Activated T-helper 1 cell treated with anti-CD3 and anti-CD28 coated beads, Interleukin-12 subunit alpha, Interleukin-12 subunit beta, Interleukin-2, Interleukin-4 antibody, amounts not matched to agents 30 ng/mL and 10 ng/mL and 1 ng/mL, durations not matched to agents 14 hours and 24 hours and 36 hours (primary cell): ENCODE measurements around the gene PRELID2. TPM values are rescaled to one million over a fixed set of nuclear protein-coding genes. Genes with fewer than 3 reads are reported as not detected.
"Not testable (repeated sequence)": the region's sequence is repeated elsewhere in the genome, so short reads cannot be mapped to it uniquely, and the experiment has no call there.

ENCODE experiments used
- DNase-seq: peaks from one replicate; pipeline ENCODE4 v3.0.0; 2021; ENCODE audit warnings: low spot score
- H3K27ac Mint-ChIP-seq: one replicate; pipeline ENCODE4 v1.8.0; 2021; ENCODE audit warnings: mild to moderate bottlenecking, mixed read lengths
- H3K27me3 Mint-ChIP-seq: one replicate; pipeline ENCODE4 v1.8.0; 2022; ENCODE audit warnings: mild to moderate bottlenecking, moderate library complexity, mixed read lengths; ENCODE audit not compliant: insufficient read depth
- H3K36me3 Mint-ChIP-seq: one replicate; pipeline ENCODE4 v1.8.0; 2021; ENCODE audit warnings: low read depth, mixed read lengths
- H3K4me1 Mint-ChIP-seq: one replicate; pipeline ENCODE4 v1.8.0; 2021; ENCODE audit warnings: low read depth, mixed read lengths
- H3K4me3 Mint-ChIP-seq: one replicate; pipeline ENCODE4 v1.8.0; 2021; ENCODE audit warnings: mild to moderate bottlenecking, moderate library complexity, mixed read lengths
- H3K9me3 Mint-ChIP-seq: one replicate; pipeline ENCODE4 v1.8.0; 2021; ENCODE audit warnings: mixed read lengths
- intact Hi-C: fragments of 100-400 bp; cut with micrococcal nuclease; formaldehyde crosslinking; loops from one replicate; pipeline ENCODE4 v1.15.1; 2024
- total RNA-seq: library from RNA; stranded (reverse); gene quantifications from 2 replicates; pipeline ENCODE4 v1.2.3, GENCODE V29; 2022

PRELID2 gene
- total RNA-seq, 1 donor from 2014 or later = 2.1 TPM

DNA sequence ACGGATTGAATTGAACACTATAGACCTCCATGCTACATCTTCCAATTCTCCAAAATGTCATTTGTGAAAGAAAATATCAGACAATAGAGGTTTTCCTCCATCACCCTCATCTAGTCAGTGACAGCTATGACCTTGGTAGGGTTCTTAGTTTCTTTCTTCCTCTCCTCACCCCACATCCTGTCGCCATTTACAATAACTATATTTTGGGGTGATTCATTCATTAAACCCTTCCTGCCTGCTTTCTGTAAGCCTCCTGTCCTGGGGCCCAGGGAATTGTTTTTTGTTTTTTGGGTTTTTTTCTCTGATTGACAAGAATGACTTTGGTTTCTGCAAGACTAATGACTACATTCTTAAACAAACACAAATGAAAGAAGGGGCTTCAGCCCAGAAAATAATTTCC is 82.6 kb downstream of the PRELID2 start:
- no peaks in the 10 kb centered on the region for H3K27me3 Mint-ChIP-seq
- intact Hi-C loops = no loop called here
- H3K9me3 Mint-ChIP-seq = peaks cover 4% of the 10 kb centered on the region
- H3K4me3 Mint-ChIP-seq = no peak overlapping the region
- H3K36me3 Mint-ChIP-seq = no peaks in the 10 kb centered on the region
- no peak for DNase-seq
- no peaks in the 10 kb centered on the region for H3K4me1 Mint-ChIP-seq
- no peak overlapping the region for H3K27ac Mint-ChIP-seq

GRCh38 chr5:145750199-145750598 is 84.9 kb downstream of the PRELID2 start:
- no peaks in the 10 kb centered on the region for H3K36me3 Mint-ChIP-seq
- no peaks in the 10 kb centered on the region for H3K4me1 Mint-ChIP-seq
- no peak overlapping the region for H3K4me3 Mint-ChIP-seq
- no peak for DNase-seq
- no peak overlapping the region for H3K27ac Mint-ChIP-seq
- H3K9me3 Mint-ChIP-seq = peaks cover 4% of the 10 kb centered on the region
- H3K27me3 Mint-ChIP-seq = no peaks in the 10 kb centered on the region
- intact Hi-C loops = no loop called here

DNA sequence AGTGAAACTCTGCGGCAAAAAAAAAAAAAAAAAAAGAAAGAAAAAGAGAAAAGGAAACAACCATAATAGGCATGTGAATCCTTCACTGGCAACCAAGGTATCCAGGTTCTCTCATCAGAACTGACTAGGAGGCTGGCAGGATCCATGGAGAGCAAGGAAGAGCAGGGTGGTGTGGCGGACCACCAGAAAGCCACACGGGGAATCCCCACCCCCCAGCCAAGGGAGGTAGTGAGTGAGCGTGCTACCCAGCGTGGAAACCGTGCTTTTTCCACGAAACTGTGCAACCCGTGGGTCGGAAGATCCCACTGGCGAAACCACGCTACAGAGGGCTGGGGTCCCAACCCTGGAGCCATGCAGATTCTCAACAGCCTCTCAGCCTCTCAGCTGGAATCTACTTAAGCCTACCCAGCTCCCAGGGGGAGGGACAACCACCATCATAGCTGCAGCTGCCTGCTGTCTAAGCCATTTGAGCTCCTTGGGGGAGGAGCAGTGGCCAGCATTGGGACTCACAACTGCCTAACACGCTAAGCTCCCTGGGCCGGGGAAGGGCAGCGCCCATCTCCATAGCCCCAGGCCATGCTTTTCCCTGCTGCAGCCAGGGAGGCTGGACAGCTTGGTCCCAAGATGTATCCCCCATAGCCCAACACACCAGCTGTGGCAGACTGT is 91.6 kb downstream of the PRELID2 start:
- Mint-ChIP-seq H3K27me3 (no peaks in the 10 kb centered on the region), H3K4me3 (no peak overlapping the region), H3K27ac (no peak overlapping the region), H3K9me3 (no peaks in the 10 kb centered on the region), H3K4me1 (no peaks in the 10 kb centered on the region), H3K36me3 (no peaks in the 10 kb centered on the region)
- DNase-seq = no peak
- intact Hi-C loops = loop anchor here (5.0 kb wide), 1 partner anchor 204 kb away; no protein-coding TSS in a partner anchor

GRCh38 chr5:145739843-145740242 is 95.3 kb downstream of the PRELID2 start:
- no peaks in the 10 kb centered on the region for H3K4me1 Mint-ChIP-seq
- DNase-seq = no peak
- H3K27ac Mint-ChIP-seq = no peak overlapping the region
- intact Hi-C loops = loop anchor here (5.0 kb wide), 2 partner anchors 207 to 1548 kb away; no protein-coding TSS in a partner anchor
- H3K9me3 Mint-ChIP-seq = no peaks in the 10 kb centered on the region
- H3K36me3 Mint-ChIP-seq = no peaks in the 10 kb centered on the region
- H3K27me3 Mint-ChIP-seq = no peaks in the 10 kb centered on the region
- no peak overlapping the region for H3K4me3 Mint-ChIP-seq

DNA sequence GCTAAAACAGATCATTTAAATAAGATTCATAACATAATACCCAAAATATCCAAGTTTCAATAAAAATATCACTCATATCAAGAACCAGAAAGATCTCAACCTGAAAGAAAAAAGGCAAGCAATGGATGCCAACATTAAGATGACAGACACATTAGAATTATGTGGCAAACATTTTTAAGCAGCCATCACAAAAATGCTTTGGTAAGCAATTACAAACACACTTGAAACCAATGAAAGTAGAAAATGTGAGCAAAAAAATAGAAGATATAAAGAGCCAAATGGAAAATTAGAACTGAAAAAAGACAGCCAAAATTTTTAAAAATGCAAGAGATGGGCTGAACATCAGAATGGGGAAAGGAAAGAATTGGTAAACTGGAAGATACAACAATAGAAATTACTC is 96.9 kb downstream of the PRELID2 start:
- Mint-ChIP-seq H3K27ac (no peak overlapping the region), H3K9me3 (no peaks in the 10 kb centered on the region), H3K4me1 (no peaks in the 10 kb centered on the region), H3K4me3 (no peak overlapping the region), H3K27me3 (no peaks in the 10 kb centered on the region), H3K36me3 (no peaks in the 10 kb centered on the region)
- no peak for DNase-seq
- intact Hi-C loops = loop anchor here (5.0 kb wide), 1 partner anchor 1546 kb away; no protein-coding TSS in a partner anchor

GRCh38 chr5:145737578-145737977 is 97.6 kb downstream of the PRELID2 start:
- Mint-ChIP-seq H3K27ac (no peak overlapping the region), H3K4me1 (no peaks in the 10 kb centered on the region), H3K36me3 (no peaks in the 10 kb centered on the region), H3K27me3 (no peaks in the 10 kb centered on the region), H3K4me3 (no peak overlapping the region), H3K9me3 (no peaks in the 10 kb centered on the region)
- intact Hi-C loops = loop anchor here (5.0 kb wide), 1 partner anchor 1545 kb away; no protein-coding TSS in a partner anchor
- no peak for DNase-seq

- intact Hi-C loops, H3K36me3 Mint-ChIP-seq, H3K27ac Mint-ChIP-seq, H3K27me3 Mint-ChIP-seq, H3K4me1 Mint-ChIP-seq, DNase-seq, H3K4me3 Mint-ChIP-seq: not testable (repeated sequence)
- H3K9me3 Mint-ChIP-seq = peaks cover 17% of the 10 kb centered on the region
Observed at GRCh38 chr5:145729956-145730355, 105.2 kb downstream of the PRELID2 start.

DNA sequence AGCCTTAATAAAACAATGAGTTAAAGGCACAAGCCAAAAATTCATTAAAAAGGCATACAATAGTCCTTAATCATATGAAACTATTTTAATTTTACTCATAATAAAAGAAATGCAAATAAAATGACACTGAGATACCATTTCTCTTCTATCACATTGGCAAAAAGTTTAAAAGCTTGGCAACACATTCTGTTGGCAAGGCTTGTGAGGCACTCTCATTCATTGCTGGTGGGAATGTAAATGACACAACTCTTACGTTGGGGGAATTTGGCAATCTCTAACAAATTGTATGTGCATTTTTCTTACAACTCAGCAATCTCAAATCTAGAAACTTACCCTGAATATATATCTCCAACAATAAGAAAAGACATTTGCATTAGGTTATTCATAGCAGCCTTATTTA is 111.6 kb downstream of the PRELID2 start:
- Mint-ChIP-seq H3K27me3 (peaks cover 2% of the 10 kb centered on the region), H3K4me3 (no peak overlapping the region), H3K9me3 (peaks cover 8% of the 10 kb centered on the region), H3K4me1 (no peaks in the 10 kb centered on the region), H3K27ac (no peak overlapping the region), H3K36me3 (no peaks in the 10 kb centered on the region)
- no peak for DNase-seq
- intact Hi-C loops = no loop called here

DNA sequence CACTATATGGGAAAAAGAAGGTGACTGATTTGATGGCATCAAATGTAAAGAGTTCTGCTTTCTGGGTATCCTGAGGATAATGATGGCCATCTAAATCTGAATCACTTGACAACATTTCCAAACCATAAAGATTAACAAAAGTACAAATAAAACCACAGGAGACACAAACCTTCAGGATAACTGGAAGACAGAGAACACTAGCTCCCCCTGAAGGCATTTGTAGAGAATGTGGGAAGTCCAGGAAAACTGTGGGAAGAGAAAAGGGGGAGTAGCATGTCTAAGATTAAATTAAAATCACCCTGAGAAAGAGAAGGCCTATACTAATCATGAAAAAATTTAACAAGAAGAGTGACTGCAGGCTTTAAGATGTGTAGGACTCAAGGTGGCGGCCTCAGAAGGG is 116.2 kb downstream of the PRELID2 start:
- Mint-ChIP-seq H3K27ac (no peak overlapping the region), H3K36me3 (no peaks in the 10 kb centered on the region), H3K9me3 (no peaks in the 10 kb centered on the region), H3K27me3 (no peaks in the 10 kb centered on the region), H3K4me1 (no peaks in the 10 kb centered on the region), H3K4me3 (no peak overlapping the region)
- intact Hi-C loops = no loop called here
- no peak for DNase-seq

GRCh38 chr5:145715412-145715811 is 119.7 kb downstream of the PRELID2 start:
- Mint-ChIP-seq H3K27ac (no peak overlapping the region), H3K4me3 (no peak overlapping the region), H3K27me3 (peaks cover 2% of the 10 kb centered on the region), H3K9me3 (no peaks in the 10 kb centered on the region), H3K36me3 (no peaks in the 10 kb centered on the region), H3K4me1 (no peaks in the 10 kb centered on the region)
- intact Hi-C loops = no loop called here
- no peak for DNase-seq

DNA sequence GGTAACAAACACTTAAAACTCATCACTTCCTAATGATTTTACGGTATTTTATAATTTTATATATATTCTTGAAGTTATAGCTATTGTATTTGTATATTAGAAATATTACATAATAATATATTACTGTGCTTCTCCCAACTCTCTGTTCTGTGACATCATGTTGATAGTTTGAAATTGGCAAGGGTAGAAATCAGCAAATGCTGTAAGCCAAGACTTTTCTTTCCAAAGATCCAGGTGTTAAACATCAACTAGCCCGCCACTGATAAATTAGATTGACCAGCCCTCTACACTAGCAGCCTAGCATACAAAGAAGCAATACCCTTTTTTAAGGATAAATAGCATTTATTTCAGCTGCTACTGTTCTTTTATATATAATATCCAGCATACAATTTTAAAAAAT is 122.9 kb downstream of the PRELID2 start:
- DNase-seq = no peak
- peaks cover 2% of the 10 kb centered on the region for H3K27me3 Mint-ChIP-seq
- H3K9me3 Mint-ChIP-seq = no peaks in the 10 kb centered on the region
- H3K4me3 Mint-ChIP-seq = no peak overlapping the region
- no peaks in the 10 kb centered on the region for H3K36me3 Mint-ChIP-seq
- no peak overlapping the region for H3K27ac Mint-ChIP-seq
- intact Hi-C loops = no loop called here
- no peaks in the 10 kb centered on the region for H3K4me1 Mint-ChIP-seq

GRCh38 chr5:145711417-145711816 is 123.7 kb downstream of the PRELID2 start:
- Mint-ChIP-seq H3K9me3 (no peaks in the 10 kb centered on the region), H3K4me1 (no peaks in the 10 kb centered on the region), H3K4me3 (no peak overlapping the region), H3K27me3 (peaks cover 2% of the 10 kb centered on the region), H3K27ac (no peak overlapping the region), H3K36me3 (no peaks in the 10 kb centered on the region)
- no peak for DNase-seq
- intact Hi-C loops = no loop called here
